GM12878 (cell line): Measurements from ENCODE around the gene IL20RB. TPM values are rescaled to one million over a fixed set of nuclear protein-coding genes. Genes with fewer than 3 reads are reported as not detected.

Experiments
- ATAC-seq: fragments of 200-7000 bp; cut with Tn5 transposase; 3 replicates; pipeline ENCODE4 v1.9.1; 2020; ENCODE audit warnings: mild to moderate bottlenecking, moderate library complexity
- BruUV-seq: library from RNA; stranded (reverse); fragments of 400-500 nt; replicated peaks from 2 replicates; lab custom pipeline; 2021; lab: Mats Ljungman, UMichigan
- CTCF ChIA-PET: fragments of 300-600 bp; sonication (Branson Sonifier 250); formaldehyde crosslinking; extraction: SDS; loops from one replicate; lab custom pipeline; 2021; ENCODE audit warnings: inconsistent platforms; lab: Yijun Ruan, JAX
- POLR2A ChIA-PET: fragments of 350-600 bp; formaldehyde crosslinking; extraction: SDS; loops from one replicate; lab custom pipeline; 2021; ENCODE audit warnings: inconsistent platforms; lab: Charles Lee
- RAD21 ChIA-PET: fragments of 300-600 bp; sonication (Branson Sonifier 250); formaldehyde crosslinking; loops from one replicate; lab custom pipeline; 2023; ENCODE audit warnings: antibody characterized with exemption; ENCODE audit not compliant: unreplicated experiment; lab: Charles Lee
- SMC1A ChIA-PET: fragments of 300-600 bp; sonication (Branson Sonifier 250); formaldehyde crosslinking; loops from one replicate; lab custom pipeline; 2023; ENCODE audit not compliant: unreplicated experiment, uncharacterized antibody; lab: Charles Lee
- DNase-seq: peaks from one replicate; pipeline ENCODE4 v3.0.0-alpha.2; 2011; ENCODE audit warnings: low read depth, low spot score
- FAIRE-seq: peaks from 3 replicates; lab custom pipeline; 2011; peaks lifted over from hg19 to GRCh38; lab: Jason Lieb, UNC
- H2AFZ ChIP-seq: 2 replicates; pipeline ENCODE4 v1.6.0; 2011; ENCODE audit warnings: low read depth, low read length, control low read depth; ENCODE audit not compliant: control insufficient read depth
- H3K27ac ChIP-seq: 2 replicates; pipeline ENCODE4 v1.5.1; 2011; ENCODE audit warnings: control low read depth; ENCODE audit not compliant: control insufficient read depth, insufficient read depth
- H3K27me3 ChIP-seq, 2 experiments: replicated peaks in 1 of 2; 2 replicates each; pipeline versions ENCODE4 v1.6.0 to v1.6.1; 2011; ENCODE audit warnings: low read length in 1 of 2; ENCODE audit not compliant: control insufficient read depth in 2 of 2, insufficient read depth in 2 of 2
- H3K36me3 ChIP-seq, 2 experiments: 2 replicates each; pipeline ENCODE4 v1.5.1; 2011; ENCODE audit warnings: low read length in 1 of 2; ENCODE audit not compliant: control insufficient read depth in 2 of 2, insufficient read depth in 2 of 2
- H3K4me1 ChIP-seq: 2 replicates; pipeline ENCODE4 v1.6.1; 2011; ENCODE audit warnings: mild to moderate bottlenecking, low read length, moderate library complexity, mixed read lengths; ENCODE audit not compliant: control insufficient read depth, insufficient read depth
- H3K4me2 ChIP-seq: 2 replicates; pipeline ENCODE4 v1.6.0; 2011; ENCODE audit warnings: control low read depth; ENCODE audit not compliant: control insufficient read depth, insufficient read depth
- H3K4me3 ChIP-seq: fragments of 200-600 bp; sonication (generic); 2 replicates; pipeline ENCODE4 v1.5.1; 2016
- H3K79me2 ChIP-seq: 2 replicates; pipeline ENCODE4 v1.6.0; 2011; ENCODE audit warnings: low read length; ENCODE audit not compliant: control insufficient read depth, insufficient read depth
- H3K9ac ChIP-seq: 2 replicates; pipeline ENCODE4 v1.8.0; 2011; ENCODE audit warnings: low read length, control low read depth, mixed read lengths; ENCODE audit not compliant: control insufficient read depth, insufficient read depth
- H3K9me3 ChIP-seq: replicated peaks from 3 replicates; pipeline ENCODE4 v1.5.1; 2011; ENCODE audit warnings: mild to moderate bottlenecking, low read length; ENCODE audit not compliant: control insufficient read depth, insufficient read depth
- H4K20me1 ChIP-seq: 2 replicates; pipeline ENCODE4 v1.6.0; 2011; ENCODE audit not compliant: control insufficient read depth, insufficient read depth
- IKZF1 ChIP-seq: fragments of 450-650 bp; conservative IDR thresholded peaks from 2 replicates; pipeline ENCODE4 v1.6.1; 2017; ENCODE audit warnings: antibody characterized with exemption, mild to moderate bottlenecking
- IKZF2 ChIP-seq, 2 experiments: fragments of 450-650 bp; IDR thresholded peaks; 2 replicates each; pipeline ENCODE4 v1.6.1; 2017; ENCODE audit warnings: mild to moderate bottlenecking in 2 of 2, moderate library complexity in 2 of 2
- RAD51 ChIP-seq: fragments of 450-650 bp; IDR thresholded peaks from 2 replicates; pipeline ENCODE4 v1.6.1; 2016; ENCODE audit warnings: moderate library complexity, mild to moderate bottlenecking, inconsistent platforms
- RELA ChIP-seq: fragments of 450-650 bp; IDR thresholded peaks from 2 replicates; pipeline ENCODE4 v1.8.0; 2014; ENCODE audit warnings: borderline replicate concordance; ENCODE audit not compliant: partially characterized antibody
- SMARCA5 ChIP-seq: fragments of 450-650 bp; IDR thresholded peaks from 2 replicates; pipeline ENCODE4 v1.6.1; 2017; ENCODE audit warnings: mild to moderate bottlenecking
- SPI1 ChIP-seq: IDR thresholded peaks from 2 replicates; pipeline ENCODE4 v1.6.1; 2011; ENCODE audit warnings: low read depth, mild to moderate bottlenecking, low read length, moderate library complexity, borderline replicate concordance; ENCODE audit not compliant: insufficient read depth
- ZNF217 ChIP-seq: fragments of 450-650 bp; IDR thresholded peaks from 2 replicates; pipeline ENCODE4 v1.6.1; 2017; ENCODE audit warnings: antibody characterized with exemption, mild to moderate bottlenecking
- WGBS: methylation state at CpG from one replicate; pipeline ENCODE4 v1.1.6; 2016; ENCODE audit warnings: low lambda C conversion rate; ENCODE audit not compliant: insufficient replicate concordance, insufficient coverage; ENCODE audit errors: missing lambda C conversion rate; 5-methylcytosine and 5-hydroxymethylcytosine counted together
- in situ Hi-C: fragments of 300-500 bp; cut with MboI; formaldehyde crosslinking; loops from 9 replicates; pipeline ENCODE4 v1.14.3; 2018; ENCODE audit warnings: mixed read lengths
- intact Hi-C: fragments of 100-400 bp; cut with micrococcal nuclease; formaldehyde crosslinking; loops from one replicate; pipeline ENCODE4 v1.14.2; 2022; ENCODE audit not compliant: unreplicated experiment
- polyA plus RNA-seq, 11 experiments: library from polyadenylated mRNA; depleted of rRNA in 4 of 11; unstranded in 6 of 11; stranded (reverse) in 5 of 11; fragments of >200 nt; fragmentation: Nextera tagmentation in 4 of 11; fragmentation: Illumina TruSeq in 1 of 11; extraction: Ambion mirVana in 4 of 11; extraction: Trizol in 1 of 11; gene quantifications; 1 replicate in 1 of 11; 2 replicates in 10 of 11; pipeline versions ENCODE4 v1.2.1 to v1.2.3, GENCODE V29; 2011 to 2016; ENCODE audit warnings: inconsistent platforms in 2 of 11, missing spikeins in 2 of 11, low read depth in 1 of 11
- total RNA-seq, 4 experiments: library from RNA; depleted of rRNA in 3 of 4; stranded (reverse); fragments of >200 nt in 3 of 4; fragmentation: Illumina TruSeq in 1 of 4; extraction: Trizol in 1 of 4; gene quantifications; 2 replicates each; pipeline versions ENCODE4 v1.2.1 to v1.2.3, GENCODE V29; 2013 to 2021
- TF ChIP-seq, protein P1 (sequence below): fragments of 450-650 bp; IDR thresholded peaks from 2 replicates; pipeline ENCODE4 v1.6.1; 2017; ENCODE audit warnings: low read depth, mild to moderate bottlenecking, moderate library complexity

The IL20RB gene
- total and polyA plus RNA-seq, 10 of the 15 experiments (the other 5 are each of a cell fraction or from before 2014, with no cell fraction given), result 0.21 to 1.1 (median 0.54) TPM

DNA sequence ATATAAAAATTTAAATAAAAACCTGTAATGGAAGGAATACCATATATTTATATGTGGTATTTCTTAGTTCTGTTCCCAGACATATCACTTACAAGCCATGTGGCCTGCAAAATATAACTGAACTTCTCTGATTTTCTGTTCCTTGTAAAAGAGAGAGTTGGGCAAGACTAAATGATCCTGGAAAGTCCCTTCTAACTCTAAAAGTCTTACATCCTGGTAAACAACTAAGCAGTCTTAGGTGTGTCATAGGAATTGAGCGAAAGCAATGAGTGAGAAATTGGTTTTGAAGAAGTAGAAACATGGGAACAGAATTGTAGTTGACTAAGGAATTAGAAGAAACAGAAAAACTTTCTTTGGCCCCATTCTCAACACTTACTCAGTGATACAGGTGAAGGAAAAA, 25.3 kb upstream of the IL20RB start:
- no peak overlapping the region for H3K9ac ChIP-seq
- peak; percentile 80 for ATAC-seq
- TF ChIP-seq SPI1, result 0 out of 2 replicates have a peak, but pooled peaks have one; percentile 8
- TF ChIP-seq RELA, result peak; percentile 43
- TF ChIP-seq IKZF2 (IDR thresholded peaks at IDR 0.05), result peak; percentile 25 to 33; a peak in 2 of 4 replicates
- peak; percentile 29; the same call in 1 of the 2 replicates for TF ChIP-seq IKZF1
- TF ChIP-seq, protein P1, sequence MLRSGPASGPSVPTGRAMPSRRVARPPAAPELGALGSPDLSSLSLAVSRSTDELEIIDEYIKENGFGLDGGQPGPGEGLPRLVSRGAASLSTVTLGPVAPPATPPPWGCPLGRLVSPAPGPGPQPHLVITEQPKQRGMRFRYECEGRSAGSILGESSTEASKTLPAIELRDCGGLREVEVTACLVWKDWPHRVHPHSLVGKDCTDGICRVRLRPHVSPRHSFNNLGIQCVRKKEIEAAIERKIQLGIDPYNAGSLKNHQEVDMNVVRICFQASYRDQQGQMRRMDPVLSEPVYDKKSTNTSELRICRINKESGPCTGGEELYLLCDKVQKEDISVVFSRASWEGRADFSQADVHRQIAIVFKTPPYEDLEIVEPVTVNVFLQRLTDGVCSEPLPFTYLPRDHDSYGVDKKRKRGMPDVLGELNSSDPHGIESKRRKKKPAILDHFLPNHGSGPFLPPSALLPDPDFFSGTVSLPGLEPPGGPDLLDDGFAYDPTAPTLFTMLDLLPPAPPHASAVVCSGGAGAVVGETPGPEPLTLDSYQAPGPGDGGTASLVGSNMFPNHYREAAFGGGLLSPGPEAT, result peak; percentile 61; the same call in 1 of the 2 replicates
- TF ChIP-seq ZNF217, result peak; percentile 25; the same call in 1 of the 2 replicates
- TF ChIP-seq RAD51, result no peak
- TF ChIP-seq SMARCA5, result no peak
- TF ChIP-seq, all 136 proteins: peak for 6
- DNase-seq, result no peak
- ChIA-PET POLR2A (no interaction called here), RAD21 (interaction anchor here (1.0 to 1.6 kb wide), 3 partner anchors 13 to 82 kb away, joined by 4 to 5 read pairs (median 4); partner anchors contain the start of gene NCK1), CTCF (no interaction called here), SMC1A (interaction anchor here (1.0 to 1.5 kb wide), 6 partner anchors 8 to 74 kb away, joined by 3 to 6 read pairs (median 4); partner anchors contain the start of gene NCK1)
- intact Hi-C loops, result no loop called here
- Histone ChIP-seq H3K27ac (peak overlapping the region; percentile 59), H3K27me3 (no peaks in the 10 kb centered on the region), H2AFZ (no peak overlapping the region), H3K79me2 (peaks cover 20% of the 10 kb centered on the region), H3K36me3 (peaks cover 0 to 10% of the 10 kb centered on the region in 2 experiments; a peak in 1 of 4 replicates), H3K4me2 (0 out of 2 replicates have a peak overlapping the region, but pooled peaks have one; percentile 28), H3K9me3 (peaks cover 7% of the 10 kb centered on the region), H3K4me3 (no peak overlapping the region), H3K4me1 (peaks cover 9% of the 10 kb centered on the region; the same call in 1 of the 2 replicates), H4K20me1 (no peaks in the 10 kb centered on the region)
- BruUV-seq, result no TSS peak
- in situ Hi-C loops, result no loop called here
- WGBS, result 0% methylated on average over 1 of the region's 1 CpG
- FAIRE-seq, result no peak
